Astrocyte (in vitro differentiated cells and primary cell): ENCODE data around the gene GIT2.

Experiments used
- EZH2 ChIP-seq: IDR thresholded peaks from 2 replicates; pipeline ENCODE4 v1.6.1; 2012; ENCODE audit warnings: mild to moderate bottlenecking, low read length, inconsistent platforms; ENCODE audit not compliant: insufficient read depth
- TF ChIP-seq, protein P1 (sequence below): IDR thresholded peaks from 2 replicates; pipeline ENCODE4 v1.5.1; 2011; ENCODE audit warnings: low read depth, mild to moderate bottlenecking, inconsistent platforms, low read length, moderate library complexity; ENCODE audit not compliant: insufficient read depth

DNA sequence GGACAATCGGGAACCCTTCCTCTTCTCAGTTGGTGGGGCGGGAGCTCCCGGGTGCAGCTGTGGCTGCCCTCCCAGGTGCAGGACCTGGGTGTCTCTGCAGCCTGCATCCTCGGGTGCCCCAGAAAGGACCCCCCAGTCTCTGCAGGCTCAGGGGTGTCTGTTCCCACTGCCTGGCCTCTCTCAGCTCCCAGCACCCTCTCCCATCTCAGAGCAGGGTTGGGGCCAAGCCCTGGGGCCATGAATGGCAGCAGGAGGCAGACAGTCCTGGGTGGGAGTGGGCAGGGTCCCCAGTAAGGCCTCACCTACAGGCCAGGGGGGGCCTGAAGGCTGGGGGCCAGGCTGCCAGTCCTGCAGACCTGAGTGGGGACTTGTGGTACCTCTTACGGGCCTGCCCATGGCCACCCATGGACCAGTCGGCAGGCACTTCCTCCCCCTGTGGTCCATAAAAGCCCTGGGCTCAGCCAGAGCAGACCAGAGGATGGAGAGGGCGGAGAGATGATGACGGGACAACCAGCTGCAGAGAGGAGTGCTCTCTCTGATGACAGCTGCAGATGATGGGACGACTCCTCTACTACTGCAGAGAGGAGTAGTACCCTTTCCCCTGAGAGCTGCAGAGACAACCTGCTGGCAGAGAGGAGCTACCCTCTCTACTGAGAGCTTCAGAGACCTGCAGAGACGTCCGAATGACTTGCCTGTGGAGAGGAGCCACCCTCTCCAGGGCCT, 69.5 kb downstream of the GIT2 start:
- TF ChIP-seq EZH2 = no peak
- TF ChIP-seq, protein P1, sequence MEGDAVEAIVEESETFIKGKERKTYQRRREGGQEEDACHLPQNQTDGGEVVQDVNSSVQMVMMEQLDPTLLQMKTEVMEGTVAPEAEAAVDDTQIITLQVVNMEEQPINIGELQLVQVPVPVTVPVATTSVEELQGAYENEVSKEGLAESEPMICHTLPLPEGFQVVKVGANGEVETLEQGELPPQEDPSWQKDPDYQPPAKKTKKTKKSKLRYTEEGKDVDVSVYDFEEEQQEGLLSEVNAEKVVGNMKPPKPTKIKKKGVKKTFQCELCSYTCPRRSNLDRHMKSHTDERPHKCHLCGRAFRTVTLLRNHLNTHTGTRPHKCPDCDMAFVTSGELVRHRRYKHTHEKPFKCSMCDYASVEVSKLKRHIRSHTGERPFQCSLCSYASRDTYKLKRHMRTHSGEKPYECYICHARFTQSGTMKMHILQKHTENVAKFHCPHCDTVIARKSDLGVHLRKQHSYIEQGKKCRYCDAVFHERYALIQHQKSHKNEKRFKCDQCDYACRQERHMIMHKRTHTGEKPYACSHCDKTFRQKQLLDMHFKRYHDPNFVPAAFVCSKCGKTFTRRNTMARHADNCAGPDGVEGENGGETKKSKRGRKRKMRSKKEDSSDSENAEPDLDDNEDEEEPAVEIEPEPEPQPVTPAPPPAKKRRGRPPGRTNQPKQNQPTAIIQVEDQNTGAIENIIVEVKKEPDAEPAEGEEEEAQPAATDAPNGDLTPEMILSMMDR = no peak
